Vagina (tissue), 2 donors: ENCODE results near the gene REM2. TPM values are rescaled to one million over a fixed set of nuclear protein-coding genes. Genes with fewer than 3 reads are reported as not detected.

ENCODE experiments used
- DNase-seq, 2 donors: peaks; one replicate each; pipeline ENCODE4 v3.0.0-alpha.2; 2017; ENCODE audit errors: extremely low spot score in 2 of 2
- H3K27ac ChIP-seq: fragments of 200-600 bp; sonication (generic); one replicate; pipeline ENCODE4 v1.5.1; 2019
- H3K27me3 ChIP-seq: fragments of 200-600 bp; sonication (generic); one replicate; pipeline ENCODE4 v1.5.1; 2019
- H3K36me3 ChIP-seq, 2 donors: fragments of 200-600 bp; sonication (generic); one replicate each; pipeline ENCODE4 v1.5.1; 2017 to 2019
- H3K4me1 ChIP-seq: fragments of 200-600 bp; sonication (generic); one replicate; pipeline ENCODE4 v1.5.1; 2019
- H3K4me3 ChIP-seq, 2 donors: fragments of 200-600 bp; sonication (generic); 1 replicate in 1 of 2; 2 replicates in 1 of 2; pipeline ENCODE4 v1.5.1; 2016 to 2019
- H3K9me3 ChIP-seq: fragments of 200-600 bp; sonication (generic); one replicate; pipeline ENCODE4 v1.5.1; 2019
- POLR2A ChIP-seq, 2 donors: fragments of 450-650 bp; IDR thresholded peaks; one replicate each; pipeline ENCODE4 v1.6.1; 2017; ENCODE audit warnings: antibody characterized with exemption in 2 of 2, mild to moderate bottlenecking in 2 of 2, moderate library complexity in 2 of 2
- POLR2AphosphoS5 ChIP-seq, 2 donors: sonication (generic); formaldehyde crosslinking; IDR thresholded peaks; one replicate each; pipeline ENCODE4 v1.9.0; 2017; ENCODE audit warnings: antibody characterized with exemption in 2 of 2, mild to moderate bottlenecking in 2 of 2, low read depth in 1 of 2; ENCODE audit not compliant: insufficient read depth in 1 of 2
- intact Hi-C: fragments of 100-400 bp; cut with DNase I; formaldehyde crosslinking; loops from one replicate; pipeline ENCODE4 v1.15.1; 2023
- total RNA-seq: library from RNA; depleted of rRNA; stranded (reverse); fragments of >200 nt; gene quantifications from one replicate; pipeline ENCODE4 v1.2.3, GENCODE V29; 2016
- TF ChIP-seq, protein P1 (sequence below), 3 experiments: fragments of 450-650 bp in 2 of 3; fragments of 200-600 bp in 1 of 3; sonication (generic) in 1 of 3; IDR thresholded peaks; one replicate each; pipeline ENCODE4 v1.5.1; 2017 to 2019; ENCODE audit warnings: antibody characterized with exemption in 3 of 3, mild to moderate bottlenecking in 2 of 3, moderate library complexity in 2 of 3

Gene REM2, protein sequence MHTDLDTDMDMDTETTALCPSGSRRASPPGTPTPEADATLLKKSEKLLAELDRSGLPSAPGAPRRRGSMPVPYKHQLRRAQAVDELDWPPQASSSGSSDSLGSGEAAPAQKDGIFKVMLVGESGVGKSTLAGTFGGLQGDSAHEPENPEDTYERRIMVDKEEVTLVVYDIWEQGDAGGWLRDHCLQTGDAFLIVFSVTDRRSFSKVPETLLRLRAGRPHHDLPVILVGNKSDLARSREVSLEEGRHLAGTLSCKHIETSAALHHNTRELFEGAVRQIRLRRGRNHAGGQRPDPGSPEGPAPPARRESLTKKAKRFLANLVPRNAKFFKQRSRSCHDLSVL
- 3.9 TPM for total RNA-seq

- Histone ChIP-seq H3K9me3 (no peaks in the 10 kb centered on the region), H3K27ac (no peak within 1 kb of the TSS), H3K27me3 (no peaks in the 10 kb centered on the region), H3K36me3 (peaks cover 0 to 8% of the 10 kb centered on the region in 2 donors), H3K4me3 (no peak within 1 kb of the TSS), H3K4me1 (peaks cover 24% of the 10 kb centered on the region)
- TF ChIP-seq POLR2AphosphoS5 (IDR thresholded peaks at IDR 0.05; ENCODE audit: insufficient read depth in 1 of 2, low read depth in 1 of 2): no peak
- TF ChIP-seq POLR2A (IDR thresholded peaks at IDR 0.05): no peak
- TF ChIP-seq, protein P1, sequence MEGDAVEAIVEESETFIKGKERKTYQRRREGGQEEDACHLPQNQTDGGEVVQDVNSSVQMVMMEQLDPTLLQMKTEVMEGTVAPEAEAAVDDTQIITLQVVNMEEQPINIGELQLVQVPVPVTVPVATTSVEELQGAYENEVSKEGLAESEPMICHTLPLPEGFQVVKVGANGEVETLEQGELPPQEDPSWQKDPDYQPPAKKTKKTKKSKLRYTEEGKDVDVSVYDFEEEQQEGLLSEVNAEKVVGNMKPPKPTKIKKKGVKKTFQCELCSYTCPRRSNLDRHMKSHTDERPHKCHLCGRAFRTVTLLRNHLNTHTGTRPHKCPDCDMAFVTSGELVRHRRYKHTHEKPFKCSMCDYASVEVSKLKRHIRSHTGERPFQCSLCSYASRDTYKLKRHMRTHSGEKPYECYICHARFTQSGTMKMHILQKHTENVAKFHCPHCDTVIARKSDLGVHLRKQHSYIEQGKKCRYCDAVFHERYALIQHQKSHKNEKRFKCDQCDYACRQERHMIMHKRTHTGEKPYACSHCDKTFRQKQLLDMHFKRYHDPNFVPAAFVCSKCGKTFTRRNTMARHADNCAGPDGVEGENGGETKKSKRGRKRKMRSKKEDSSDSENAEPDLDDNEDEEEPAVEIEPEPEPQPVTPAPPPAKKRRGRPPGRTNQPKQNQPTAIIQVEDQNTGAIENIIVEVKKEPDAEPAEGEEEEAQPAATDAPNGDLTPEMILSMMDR (IDR thresholded peaks at IDR 0.05): no peak
- intact Hi-C loops: no loop called here
- no peak for DNase-seq
These were observed at the start of gene REM2 for GRCh38 chr14:22883173-22883976. Gene REM2 (plus strand): TSS chr14:22883222. CDS start chr14:22883288, 66 bp downstream.

DNA sequence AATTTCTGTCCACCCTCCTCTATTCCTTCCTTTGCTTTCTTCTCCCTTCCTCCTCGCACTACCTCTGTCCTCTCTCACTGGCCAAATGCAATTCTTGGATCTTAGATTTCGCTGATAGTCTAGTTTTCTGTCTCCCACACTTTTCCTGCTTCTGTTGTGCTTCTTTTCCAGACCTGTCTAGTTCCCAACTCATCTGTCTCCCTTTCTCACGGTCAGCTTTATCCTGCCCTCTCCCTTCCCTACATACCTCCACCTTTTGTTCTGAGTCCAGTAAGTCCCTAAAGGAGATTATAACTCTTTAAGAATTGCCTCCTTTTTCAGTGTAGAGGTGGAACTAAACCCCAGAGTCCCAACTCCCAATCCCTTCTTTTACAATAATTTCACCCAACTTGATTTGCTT lies 47.5 kb upstream of the REM2 start:
- peaks cover 0 to 10% of the 10 kb centered on the region in 2 donors for H3K36me3 ChIP-seq
- DNase-seq: no peak
- TF ChIP-seq, protein P1 (IDR thresholded peaks at IDR 0.05): no peak
- no peak for TF ChIP-seq POLR2A (IDR thresholded peaks at IDR 0.05)
- TF ChIP-seq POLR2AphosphoS5 (IDR thresholded peaks at IDR 0.05; ENCODE audit: insufficient read depth in 1 of 2, low read depth in 1 of 2): no peak
- peaks cover 36% of the 10 kb centered on the region for H3K4me1 ChIP-seq
- no peaks in the 10 kb centered on the region for H3K27me3 ChIP-seq
- no peaks in the 10 kb centered on the region for H3K9me3 ChIP-seq
- peak overlapping the region; percentile 96 for H3K27ac ChIP-seq
- H3K4me3 ChIP-seq: no peak overlapping the region
- intact Hi-C loops: no loop called here

GRCh38 chr14:22836301-22837113 lies 46.5 kb upstream of the REM2 start, which contains the start of gene MMP14:
Gene MMP14 (plus strand): TSS chr14:22836585. CDS start chr14:22836818, 233 bp downstream.
- intact Hi-C loops: loop anchor here (1.0 kb wide), 1 partner anchor 12 kb away; no protein-coding TSS in a partner anchor
- H3K9me3 ChIP-seq: no peaks in the 10 kb centered on the region
- H3K4me1 ChIP-seq: peaks cover 43% of the 10 kb centered on the region
- peaks cover 0 to 17% of the 10 kb centered on the region in 2 donors for H3K36me3 ChIP-seq
- peak within 1 kb of the TSS; percentile 77 to 96 for H3K4me3 ChIP-seq
- H3K27me3 ChIP-seq: no peaks in the 10 kb centered on the region
- peak within 1 kb of the TSS; percentile 96 for H3K27ac ChIP-seq
- no peak for DNase-seq
- TF ChIP-seq POLR2A (IDR thresholded peaks at IDR 0.05) (peak in 1 of 2 donors; percentile 90), POLR2AphosphoS5 (IDR thresholded peaks at IDR 0.05; ENCODE audit: insufficient read depth in 1 of 2, low read depth in 1 of 2) (peak; percentile 84 to 85)
- TF ChIP-seq, protein P1 (IDR thresholded peaks at IDR 0.05): peak; percentile 4 to 52 (median 28)

GRCh38 chr14:22837114-22837749 lies 45.8 kb upstream of the REM2 start:
- H3K4me1 ChIP-seq: peaks cover 50% of the 10 kb centered on the region
- H3K36me3 ChIP-seq: peaks cover 0 to 25% of the 10 kb centered on the region in 2 donors
- no peak for DNase-seq
- TF ChIP-seq, protein P1 (IDR thresholded peaks at IDR 0.05): no peak
- TF ChIP-seq POLR2A (IDR thresholded peaks at IDR 0.05) (no peak), POLR2AphosphoS5 (IDR thresholded peaks at IDR 0.05; ENCODE audit: insufficient read depth in 1 of 2, low read depth in 1 of 2) (no peak)
- H3K27me3 ChIP-seq: no peaks in the 10 kb centered on the region
- intact Hi-C loops: loop anchor here (1.0 kb wide), 1 partner anchor 11 kb away; no protein-coding TSS in a partner anchor
- H3K4me3 ChIP-seq: peak overlapping the region; percentile 77 to 96
- peak overlapping the region; percentile 96 for H3K27ac ChIP-seq
- no peaks in the 10 kb centered on the region for H3K9me3 ChIP-seq
